Spleen (tissue), 11 donors: ENCODE measurements around the gene ARSG. TPM values are rescaled to one million over a fixed set of nuclear protein-coding genes. Genes with fewer than 3 reads are reported as not detected.

ENCODE experiments used
- DNase-seq: peaks from one replicate; pipeline ENCODE4 v3.0.0-alpha.2; 2020
- H3K27ac ChIP-seq, 8 donors: fragments of 200-600 bp; sonication (generic) in 7 of 8; 1 replicate in 4 of 8; 2 replicates in 4 of 8; pipeline versions ENCODE4 v1.5.0 to v1.8.0; 2016 to 2021; ENCODE audit warnings: inconsistent platforms in 4 of 8, mild to moderate bottlenecking in 4 of 8, moderate library complexity in 1 of 8
- H3K27me3 ChIP-seq, 7 donors: fragments of 200-600 bp; sonication (generic) in 6 of 7; replicated peaks in 1 of 7; 1 replicate in 4 of 7; 2 replicates in 3 of 7; pipeline versions ENCODE4 v1.5.0 to v1.8.0; 2016 to 2021; ENCODE audit warnings: inconsistent platforms in 3 of 7, mild to moderate bottlenecking in 1 of 7
- H3K36me3 ChIP-seq, 6 donors: fragments of 200-600 bp; sonication (generic) in 5 of 6; 1 replicate in 4 of 6; 2 replicates in 2 of 6; pipeline versions ENCODE4 v1.5.0 to v1.8.0; 2016 to 2021; ENCODE audit warnings: inconsistent platforms in 2 of 6
- H3K4me1 ChIP-seq, 6 donors: fragments of 200-600 bp; sonication (generic) in 5 of 6; 1 replicate in 3 of 6; 2 replicates in 3 of 6; pipeline versions ENCODE4 v1.5.0 to v1.8.0; 2016 to 2021; ENCODE audit warnings: inconsistent platforms in 3 of 6
- H3K4me3 ChIP-seq, 8 donors: fragments of 200-600 bp; sonication (generic) in 7 of 8; 1 replicate in 4 of 8; 2 replicates in 4 of 8; pipeline versions ENCODE4 v1.5.0 to v1.8.0; 2016 to 2021; ENCODE audit warnings: inconsistent platforms in 4 of 8, mild to moderate bottlenecking in 4 of 8, moderate library complexity in 2 of 8
- H3K9me3 ChIP-seq, 8 donors: fragments of 200-600 bp; sonication (generic) in 7 of 8; 1 replicate in 4 of 8; 2 replicates in 4 of 8; pipeline versions ENCODE4 v1.5.0 to v1.8.0; 2016 to 2021; ENCODE audit warnings: inconsistent platforms in 4 of 8
- POLR2A ChIP-seq, 3 donors: fragments of 450-650 bp; IDR thresholded peaks; one replicate each; pipeline ENCODE4 v1.5.1; 2017; ENCODE audit warnings: antibody characterized with exemption in 3 of 3, mild to moderate bottlenecking in 1 of 3
- POLR2AphosphoS5 ChIP-seq, 3 donors: sonication (generic); formaldehyde crosslinking; IDR thresholded peaks; one replicate each; pipeline ENCODE4 v1.5.1; 2017; ENCODE audit warnings: antibody characterized with exemption in 3 of 3
- whole genome bisulfite sequencing, 5 donors: extraction: QIAGEN DNeasy Blood & Tissue Kit in 3 of 5; methylation state at CpG; one replicate each; pipeline versions ENCODE4 v1.1.5 to v1.1.7; 2013 to 2018; 5-methylcytosine and 5-hydroxymethylcytosine counted together
- intact Hi-C: fragments of 100-400 bp; cut with DNase I; formaldehyde crosslinking; loops from one replicate; pipeline ENCODE4 v1.15.0; 2023; ENCODE audit warnings: low total_unique reads
- polyA plus RNA-seq, 3 donors: library from polyadenylated mRNA; stranded (reverse); fragments of 200-250 nt; gene quantifications; one replicate each; pipeline ENCODE4 v1.2.1, GENCODE V29; 2013
- total RNA-seq, 7 donors: library from RNA; depleted of rRNA in 3 of 7; stranded (reverse); fragments of >200 nt in 3 of 7; fragmentation: NEBNext Ultra II Directional in 4 of 7; extraction: Animal tissue kit (Norgen Biotek cat#: 25700) in 4 of 7; gene quantifications; one replicate each; pipeline versions ENCODE4 v1.1.0 to v1.2.1, GENCODE V29; 2016 to 2021
- TF ChIP-seq, protein P1 (sequence below), 11 experiments: fragments of 200-600 bp in 7 of 11; fragments of 450-650 bp in 4 of 11; sonication (generic) in 4 of 11; IDR thresholded peaks in 8 of 11; conservative IDR thresholded peaks in 3 of 11; 1 replicate in 7 of 11; 2 replicates in 4 of 11; pipeline versions ENCODE4 v1.4.0 to v1.8.0; 2016 to 2021; ENCODE audit warnings: antibody characterized with exemption in 11 of 11, inconsistent platforms in 4 of 11, mild to moderate bottlenecking in 1 of 11
- donor health status: healthy with polysubstance abuse.
- donor health status: DM: no; HTN: no; CAD: no; lungs with moderate emphysema.
- donor health status: DM: no; HTN: no; CAD: no.
- donor health status: Bipolar disorder and iron deficiency.
- donor health status: healthy.
- donor health status: DM: no; HTN: no; CAD: no.
- donor health status: DM: yes; HTN: yes; CAD: no.

The ARSG gene
- total and polyA plus RNA-seq, 10 donors, result 1.5 to 24.3 (median 14.2) TPM

DNA sequence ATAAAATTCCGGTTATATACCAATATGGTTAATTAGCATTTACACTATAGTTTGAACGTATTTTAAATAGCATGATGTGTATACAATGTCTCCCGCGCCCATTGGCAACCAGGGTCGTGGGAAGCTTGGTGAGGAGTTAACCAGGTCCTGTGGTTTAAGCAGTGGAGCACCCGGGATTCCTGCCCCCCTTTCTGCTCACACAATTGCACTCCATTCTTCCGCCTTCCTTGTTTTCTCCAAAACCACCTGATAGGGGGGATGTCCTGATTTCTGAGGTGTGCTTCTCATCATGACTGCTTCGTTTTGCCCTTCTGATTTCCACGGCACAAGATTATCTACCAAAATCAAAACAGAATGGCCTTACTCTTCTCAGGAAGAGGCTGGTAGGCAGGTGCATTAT is 130.2 kb downstream of the ARSG start:
- H3K36me3 ChIP-seq, result peaks cover 0 to 80% (median 34%) of the 10 kb centered on the region in 6 donors
- DNase-seq, result no peak

DNA sequence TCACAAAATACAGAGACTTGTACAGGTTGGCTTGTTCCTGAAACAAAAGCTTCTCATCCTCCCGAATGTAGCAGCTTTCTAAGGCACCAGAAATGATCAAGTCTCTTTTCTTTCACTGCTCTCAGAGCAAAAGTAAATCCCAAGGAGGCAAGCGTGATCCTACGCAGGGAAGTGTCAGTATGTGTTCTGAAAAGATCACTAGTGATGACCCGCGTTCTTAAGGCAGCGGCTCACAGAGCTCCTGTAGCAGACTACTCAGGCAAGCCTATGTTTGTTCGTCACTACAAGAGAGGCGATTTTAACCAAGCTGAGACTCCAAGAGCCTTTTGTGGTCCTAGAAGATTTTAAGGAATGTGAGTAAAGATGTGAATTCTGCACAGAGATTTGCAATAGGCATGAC is 131.5 kb downstream of the ARSG start:
- Histone ChIP-seq H3K36me3 (peaks cover 0 to 93% (median 42%) of the 10 kb centered on the region in 6 donors), H3K4me3 (no peak overlapping the region), H3K9me3 (no peaks in the 10 kb centered on the region), H3K4me1 (no peaks in the 10 kb centered on the region), H3K27me3 (no peaks in the 10 kb centered on the region), H3K27ac (no peak overlapping the region)
- 94 to 97% (median 96%) methylated on average over 8 of the region's 8 CpGs for WGBS, 5 donors
- no peak for TF ChIP-seq POLR2A (IDR thresholded peaks at IDR 0.05)
- TF ChIP-seq, protein P1, sequence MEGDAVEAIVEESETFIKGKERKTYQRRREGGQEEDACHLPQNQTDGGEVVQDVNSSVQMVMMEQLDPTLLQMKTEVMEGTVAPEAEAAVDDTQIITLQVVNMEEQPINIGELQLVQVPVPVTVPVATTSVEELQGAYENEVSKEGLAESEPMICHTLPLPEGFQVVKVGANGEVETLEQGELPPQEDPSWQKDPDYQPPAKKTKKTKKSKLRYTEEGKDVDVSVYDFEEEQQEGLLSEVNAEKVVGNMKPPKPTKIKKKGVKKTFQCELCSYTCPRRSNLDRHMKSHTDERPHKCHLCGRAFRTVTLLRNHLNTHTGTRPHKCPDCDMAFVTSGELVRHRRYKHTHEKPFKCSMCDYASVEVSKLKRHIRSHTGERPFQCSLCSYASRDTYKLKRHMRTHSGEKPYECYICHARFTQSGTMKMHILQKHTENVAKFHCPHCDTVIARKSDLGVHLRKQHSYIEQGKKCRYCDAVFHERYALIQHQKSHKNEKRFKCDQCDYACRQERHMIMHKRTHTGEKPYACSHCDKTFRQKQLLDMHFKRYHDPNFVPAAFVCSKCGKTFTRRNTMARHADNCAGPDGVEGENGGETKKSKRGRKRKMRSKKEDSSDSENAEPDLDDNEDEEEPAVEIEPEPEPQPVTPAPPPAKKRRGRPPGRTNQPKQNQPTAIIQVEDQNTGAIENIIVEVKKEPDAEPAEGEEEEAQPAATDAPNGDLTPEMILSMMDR (IDR thresholded peaks at IDR 0.05 in 8 of 11, conservative IDR thresholded peaks at IDR 0.05 in 3 of 11), result no peak
- TF ChIP-seq POLR2AphosphoS5 (IDR thresholded peaks at IDR 0.05), result no peak
- no peak for DNase-seq
- intact Hi-C loops, result no loop called here

More for the DNA sequence above, 130.2 kb downstream of the ARSG start:
- Histone ChIP-seq H3K4me3 (no peak overlapping the region), H3K27me3 (no peaks in the 10 kb centered on the region), H3K9me3 (peaks cover 0 to 1% (median 0%) of the 10 kb centered on the region in 8 donors), H3K27ac (no peak overlapping the region), H3K4me1 (no peaks in the 10 kb centered on the region)
- intact Hi-C loops, result no loop called here
- TF ChIP-seq POLR2AphosphoS5 (IDR thresholded peaks at IDR 0.05) (no peak), POLR2A (IDR thresholded peaks at IDR 0.05) (no peak)
- TF ChIP-seq, protein P1 (IDR thresholded peaks at IDR 0.05 in 8 of 11, conservative IDR thresholded peaks at IDR 0.05 in 3 of 11), result no peak
- WGBS, 5 donors, result 84 to 95% (median 93%) methylated on average over 9 of the region's 9 CpGs

DNA sequence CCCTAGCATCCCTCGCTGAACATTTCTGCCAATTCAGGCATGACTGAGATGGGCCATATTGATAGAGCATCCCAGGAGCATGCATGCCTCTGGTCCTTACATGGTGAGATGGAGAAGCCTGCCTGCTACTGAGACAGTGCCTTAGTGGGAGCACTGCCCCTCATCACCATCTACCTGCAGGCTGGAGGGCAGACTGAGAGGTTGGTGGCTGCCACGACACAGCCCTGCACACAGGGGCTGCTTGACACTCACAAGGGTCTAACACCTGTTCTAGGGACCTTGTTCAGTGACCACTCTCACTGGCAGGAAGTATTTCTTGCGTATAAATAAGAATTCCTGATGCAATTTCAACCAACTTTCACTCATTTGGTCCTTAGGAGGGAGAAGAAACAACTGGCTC is 132.0 kb downstream of the ARSG start:
- Histone ChIP-seq H3K36me3 (peaks cover 0 to 98% (median 46%) of the 10 kb centered on the region in 6 donors), H3K27me3 (no peaks in the 10 kb centered on the region), H3K9me3 (no peaks in the 10 kb centered on the region), H3K27ac (no peak overlapping the region), H3K4me3 (no peak overlapping the region), H3K4me1 (no peaks in the 10 kb centered on the region)
- no peak for DNase-seq
- TF ChIP-seq POLR2AphosphoS5 (IDR thresholded peaks at IDR 0.05) (no peak), POLR2A (IDR thresholded peaks at IDR 0.05) (no peak)
- TF ChIP-seq, protein P1 (IDR thresholded peaks at IDR 0.05 in 8 of 11, conservative IDR thresholded peaks at IDR 0.05 in 3 of 11), result no peak
- 79 to 91% (median 87%) methylated on average over 3 of the region's 3 CpGs for WGBS, 5 donors
- intact Hi-C loops, result no loop called here

DNA sequence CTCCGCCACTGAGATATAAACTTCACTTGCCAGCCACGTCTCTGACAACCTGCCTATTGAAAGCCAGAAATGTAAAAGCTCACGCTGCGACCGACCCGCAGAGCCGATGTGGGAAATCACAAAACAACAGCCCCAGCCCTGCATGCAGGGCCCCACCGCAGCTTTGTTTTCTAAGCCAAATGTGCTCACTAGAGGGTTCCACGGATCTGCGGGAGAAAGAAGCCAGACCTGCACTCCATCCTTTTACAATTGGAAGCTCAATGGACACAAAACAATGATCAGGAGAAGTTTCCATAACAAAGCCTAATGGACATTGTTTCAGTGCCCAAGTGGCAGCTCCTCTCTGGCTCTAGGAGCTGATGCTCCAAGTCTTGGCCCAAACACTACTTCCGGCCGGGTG is 132.9 kb downstream of the ARSG start:
- H3K36me3 ChIP-seq, result peaks cover 0 to 100% (median 55%) of the 10 kb centered on the region in 6 donors

More for the DNA sequence above, 132.9 kb downstream of the ARSG start:
- no peaks in the 10 kb centered on the region for H3K27me3 ChIP-seq
- no peak for DNase-seq
- H3K27ac ChIP-seq, result no peak overlapping the region
- intact Hi-C loops, result no loop called here
- 92 to 94% (median 92%) methylated on average over 12 of the region's 12 CpGs for WGBS, 5 donors
- H3K4me1 ChIP-seq, result no peaks in the 10 kb centered on the region
- TF ChIP-seq POLR2AphosphoS5 (IDR thresholded peaks at IDR 0.05) (no peak), POLR2A (IDR thresholded peaks at IDR 0.05) (no peak)
- TF ChIP-seq, protein P1 (IDR thresholded peaks at IDR 0.05 in 8 of 11, conservative IDR thresholded peaks at IDR 0.05 in 3 of 11), result no peak
- H3K9me3 ChIP-seq, result no peaks in the 10 kb centered on the region
- no peak overlapping the region for H3K4me3 ChIP-seq
